PC-3 (cell line): ENCODE data around the gene RPGRIP1.
"Not testable (repeated sequence)": the region's sequence is repeated elsewhere in the genome, so short reads cannot be mapped to it uniquely, and the experiment has no call there.

Source experiments
- EZH2 ChIP-seq: fragments of 300-600 bp; sonication (generic); IDR thresholded peaks from one replicate; pipeline ENCODE4 v1.6.1; 2017; ENCODE audit warnings: antibody characterized with exemption, mild to moderate bottlenecking, low read length; ENCODE audit not compliant: unreplicated experiment
- EZH2phosphoT487 ChIP-seq: fragments of 300-600 bp; sonication (generic); IDR thresholded peaks from 2 replicates; pipeline ENCODE4 v1.6.1; 2018; ENCODE audit warnings: mild to moderate bottlenecking, antibody characterized with exemption, low read length, borderline replicate concordance
- TF ChIP-seq, protein P1 (sequence below): fragments of 300-600 bp; sonication (generic); conservative IDR thresholded peaks from 2 replicates; pipeline ENCODE4 v1.5.1; 2017; ENCODE audit warnings: antibody characterized with exemption, low read depth, mild to moderate bottlenecking, low read length

DNA sequence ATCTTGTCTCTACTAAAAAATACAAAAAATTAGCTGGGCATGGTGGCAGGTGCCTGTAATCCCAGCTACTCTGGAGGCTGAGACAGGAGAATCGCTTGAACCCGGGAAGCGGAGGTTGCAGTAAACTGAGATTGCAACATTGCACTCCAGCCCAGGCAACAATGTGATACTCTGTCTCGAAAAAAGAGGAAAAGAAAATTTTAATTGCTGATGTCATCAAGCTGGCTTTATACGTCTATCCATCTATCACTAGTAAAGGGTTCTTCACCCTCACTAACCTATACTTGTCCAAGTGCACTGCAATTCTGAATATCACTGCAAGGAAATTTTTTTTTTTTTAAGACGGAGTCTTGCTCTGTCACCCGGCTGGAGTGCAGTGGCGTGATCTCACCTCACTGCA lies 2.0 kb downstream of the RPGRIP1 start:
- TF ChIP-seq, protein P1, sequence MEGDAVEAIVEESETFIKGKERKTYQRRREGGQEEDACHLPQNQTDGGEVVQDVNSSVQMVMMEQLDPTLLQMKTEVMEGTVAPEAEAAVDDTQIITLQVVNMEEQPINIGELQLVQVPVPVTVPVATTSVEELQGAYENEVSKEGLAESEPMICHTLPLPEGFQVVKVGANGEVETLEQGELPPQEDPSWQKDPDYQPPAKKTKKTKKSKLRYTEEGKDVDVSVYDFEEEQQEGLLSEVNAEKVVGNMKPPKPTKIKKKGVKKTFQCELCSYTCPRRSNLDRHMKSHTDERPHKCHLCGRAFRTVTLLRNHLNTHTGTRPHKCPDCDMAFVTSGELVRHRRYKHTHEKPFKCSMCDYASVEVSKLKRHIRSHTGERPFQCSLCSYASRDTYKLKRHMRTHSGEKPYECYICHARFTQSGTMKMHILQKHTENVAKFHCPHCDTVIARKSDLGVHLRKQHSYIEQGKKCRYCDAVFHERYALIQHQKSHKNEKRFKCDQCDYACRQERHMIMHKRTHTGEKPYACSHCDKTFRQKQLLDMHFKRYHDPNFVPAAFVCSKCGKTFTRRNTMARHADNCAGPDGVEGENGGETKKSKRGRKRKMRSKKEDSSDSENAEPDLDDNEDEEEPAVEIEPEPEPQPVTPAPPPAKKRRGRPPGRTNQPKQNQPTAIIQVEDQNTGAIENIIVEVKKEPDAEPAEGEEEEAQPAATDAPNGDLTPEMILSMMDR: not testable (repeated sequence)
- TF ChIP-seq EZH2, EZH2phosphoT487: not testable (repeated sequence)
